ENCODE data around the gene RUNX3.

DNA sequence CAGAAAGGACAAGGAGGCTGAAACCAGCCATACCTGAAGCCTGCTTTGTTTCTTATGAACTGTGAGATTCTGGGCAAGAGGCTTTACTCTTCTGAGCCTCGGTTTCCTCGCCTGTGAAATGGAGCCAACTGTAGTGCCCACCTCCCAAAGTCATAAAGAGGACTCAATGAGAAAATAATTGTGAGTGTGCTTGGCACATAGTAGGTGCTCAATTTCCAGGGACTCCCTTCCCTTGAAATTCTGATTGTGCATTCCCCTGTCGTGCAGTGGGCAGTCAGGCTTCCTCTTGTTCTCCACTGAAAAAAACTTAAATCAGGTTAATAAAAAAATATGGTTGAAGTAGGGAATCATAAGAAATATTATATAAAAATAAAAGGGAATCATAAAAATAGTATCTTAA lies 37.5 kb upstream of the RUNX3 start:
- TF ChIP-seq, protein P1, sequence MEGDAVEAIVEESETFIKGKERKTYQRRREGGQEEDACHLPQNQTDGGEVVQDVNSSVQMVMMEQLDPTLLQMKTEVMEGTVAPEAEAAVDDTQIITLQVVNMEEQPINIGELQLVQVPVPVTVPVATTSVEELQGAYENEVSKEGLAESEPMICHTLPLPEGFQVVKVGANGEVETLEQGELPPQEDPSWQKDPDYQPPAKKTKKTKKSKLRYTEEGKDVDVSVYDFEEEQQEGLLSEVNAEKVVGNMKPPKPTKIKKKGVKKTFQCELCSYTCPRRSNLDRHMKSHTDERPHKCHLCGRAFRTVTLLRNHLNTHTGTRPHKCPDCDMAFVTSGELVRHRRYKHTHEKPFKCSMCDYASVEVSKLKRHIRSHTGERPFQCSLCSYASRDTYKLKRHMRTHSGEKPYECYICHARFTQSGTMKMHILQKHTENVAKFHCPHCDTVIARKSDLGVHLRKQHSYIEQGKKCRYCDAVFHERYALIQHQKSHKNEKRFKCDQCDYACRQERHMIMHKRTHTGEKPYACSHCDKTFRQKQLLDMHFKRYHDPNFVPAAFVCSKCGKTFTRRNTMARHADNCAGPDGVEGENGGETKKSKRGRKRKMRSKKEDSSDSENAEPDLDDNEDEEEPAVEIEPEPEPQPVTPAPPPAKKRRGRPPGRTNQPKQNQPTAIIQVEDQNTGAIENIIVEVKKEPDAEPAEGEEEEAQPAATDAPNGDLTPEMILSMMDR (IDR thresholded peaks at IDR 0.05; ENCODE audit: insufficient read depth, low read length, poor library complexity, severe bottlenecking): no peak
- no peak for TF ChIP-seq EZH2phosphoT487 (conservative IDR thresholded peaks at IDR 0.05; ENCODE audit: low read length)
